K562 (cell line): ENCODE results near the gene MYO1H. TPM values are rescaled to one million over a fixed set of nuclear protein-coding genes. Genes with fewer than 3 reads are reported as not detected.

Experiments used
- ATAC-seq: fragments of 200-7000 bp; cut with Tn5 transposase; 3 replicates; pipeline ENCODE4 v1.9.1; 2020; ENCODE audit warnings: moderate library complexity
- BruUV-seq: library from RNA; stranded (reverse); fragments of 400-500 nt; replicated peaks from 2 replicates; lab custom pipeline; 2021; lab: Mats Ljungman, UMichigan
- CTCF ChIA-PET: fragments of 300-600 bp; formaldehyde crosslinking; extraction: SDS; loops from one replicate; lab custom pipeline; 2021; ENCODE audit warnings: low intra/inter-chr PET ratio; lab: Yijun Ruan, JAX
- POLR2A ChIA-PET: fragments of 300-600, 350-650 bp; sonication (Branson Sonifier 250); formaldehyde crosslinking; extraction: SDS; loops from one replicate; lab custom pipeline; 2021; ENCODE audit warnings: antibody characterized with exemption, inconsistent platforms; lab: Yijun Ruan, JAX
- DNase-seq, 4 experiments: peaks; one replicate each; pipeline versions ENCODE4 v3.0.0 to v3.0.0-alpha.2; 2011 to 2018; ENCODE audit warnings: low spot score in 3 of 4, mixed read lengths in 3 of 4; ENCODE audit errors: extremely low read depth in 1 of 4
- FAIRE-seq: peaks from 2 replicates; lab custom pipeline; 2011; peaks lifted over from hg19 to GRCh38; lab: Jason Lieb, UNC
- H2AFZ ChIP-seq: 2 replicates; pipeline ENCODE4 v1.6.0; 2011; ENCODE audit warnings: low read depth, low read length, control low read depth, inconsistent platforms
- H3K27ac ChIP-seq: fragments of 200-600 bp; 3 replicates; pipeline ENCODE4 v1.8.0; 2011; ENCODE audit warnings: low read depth, mild to moderate bottlenecking, control low read depth, inconsistent platforms, low read length, moderate library complexity, mixed read lengths; ENCODE audit errors: extremely low read depth
- H3K27me3 ChIP-seq, 2 experiments: fragments of 300-600 bp in 1 of 2; 2 replicates in 1 of 2; 3 replicates in 1 of 2; pipeline versions ENCODE4 v1.6.0 to v1.8.0; 2011; ENCODE audit warnings: inconsistent platforms in 2 of 2, low read length in 2 of 2, mild to moderate bottlenecking in 1 of 2, mixed read lengths in 1 of 2, moderate library complexity in 1 of 2; ENCODE audit not compliant: control insufficient read depth in 2 of 2, insufficient read depth in 2 of 2
- H3K36me3 ChIP-seq: fragments of 300-600 bp; 3 replicates; pipeline ENCODE4 v1.8.0; 2011; ENCODE audit warnings: mild to moderate bottlenecking, low read length, inconsistent platforms; ENCODE audit not compliant: control insufficient read depth, insufficient read depth
- H3K4me1 ChIP-seq, 2 experiments: fragments of 200-600 bp in 1 of 2; replicated peaks in 1 of 2; 2 replicates in 1 of 2; 3 replicates in 1 of 2; pipeline versions ENCODE4 v1.5.1 to v1.8.0; 2011; ENCODE audit warnings: inconsistent platforms in 2 of 2, low read length in 2 of 2, mild to moderate bottlenecking in 1 of 2, mixed read lengths in 1 of 2, moderate library complexity in 1 of 2; ENCODE audit not compliant: control insufficient read depth in 2 of 2, insufficient read depth in 2 of 2
- H3K4me2 ChIP-seq: 2 replicates; pipeline ENCODE4 v1.6.1; 2011; ENCODE audit warnings: low read length, control low read depth, inconsistent platforms, mixed read lengths; ENCODE audit not compliant: insufficient read depth
- H3K4me3 ChIP-seq: fragments of 200-600 bp; sonication (generic), shearing (Covaris generic); 2 replicates; pipeline ENCODE4 v1.5.1; 2016; ENCODE audit warnings: control low read depth, inconsistent platforms
- H3K79me2 ChIP-seq: fragments of 200-600 bp; 3 replicates; pipeline ENCODE4 v1.8.0; 2011; ENCODE audit warnings: low read length, inconsistent platforms; ENCODE audit not compliant: control insufficient read depth, insufficient read depth
- H3K9ac ChIP-seq, 2 experiments: 2 replicates each; pipeline versions ENCODE4 v1.6.0 to v1.6.1; 2011; ENCODE audit warnings: low read depth in 2 of 2, low read length in 2 of 2, control low read depth in 1 of 2, inconsistent platforms in 1 of 2, mild to moderate bottlenecking in 1 of 2, mixed read lengths in 1 of 2; ENCODE audit not compliant: insufficient read depth in 1 of 2
- H3K9me1 ChIP-seq: one replicate; pipeline ENCODE4 v1.6.0; 2011; ENCODE audit warnings: inconsistent platforms, mild to moderate bottlenecking, low read length, moderate library complexity; ENCODE audit not compliant: control insufficient read depth, insufficient read depth
- H3K9me3 ChIP-seq: replicated peaks from 2 replicates; pipeline ENCODE4 v1.5.1; 2011; ENCODE audit warnings: low read depth, low read length, inconsistent platforms; ENCODE audit not compliant: control insufficient read depth, insufficient read depth
- H4K20me1 ChIP-seq: replicated peaks from 2 replicates; pipeline ENCODE4 v1.6.1; 2011; ENCODE audit warnings: low read length, inconsistent platforms, mixed read lengths; ENCODE audit not compliant: control insufficient read depth, insufficient read depth
- C11orf30 ChIP-seq: fragments of 450-650 bp; IDR thresholded peaks from 2 replicates; pipeline ENCODE4 v1.6.1; 2016; ENCODE audit warnings: low read depth, mild to moderate bottlenecking
- HSF4 ChIP-seq: fragments of 250-450 bp; sonication (Bioruptor Pico); IDR thresholded peaks from 2 replicates; pipeline ENCODE4 v2.1.2; 2022; ENCODE audit warnings: mild to moderate bottlenecking, moderate library complexity, borderline replicate concordance
- KLF6 ChIP-seq: fragments of 250-450 bp; sonication (Bioruptor Pico); IDR thresholded peaks from 2 replicates; pipeline ENCODE4 v1.4.0; 2020; ENCODE audit warnings: mild to moderate bottlenecking, moderate library complexity, borderline replicate concordance
- NFXL1 ChIP-seq: fragments of 450-650 bp; formaldehyde crosslinking; IDR thresholded peaks from 2 replicates; pipeline ENCODE4 v1.4.0; 2021; ENCODE audit warnings: mild to moderate bottlenecking
- SOX6 ChIP-seq: fragments of 450-650 bp; IDR thresholded peaks from 2 replicates; pipeline ENCODE4 v1.6.1; 2014; ENCODE audit warnings: mild to moderate bottlenecking
- TCF3 ChIP-seq: sonication (generic); formaldehyde crosslinking; IDR thresholded peaks from 2 replicates; pipeline ENCODE4 v1.4.0; 2020; ENCODE audit warnings: mild to moderate bottlenecking, missing genetic modification reagents
- TEAD4 ChIP-seq, 2 experiments: sonication (generic) in 1 of 2; formaldehyde crosslinking in 1 of 2; IDR thresholded peaks; 2 replicates each; pipeline versions ENCODE4 v1.6.1 to v1.8.0; 2012 to 2022; ENCODE audit warnings: borderline replicate concordance in 1 of 2, inconsistent platforms in 1 of 2, low read length in 1 of 2, mild to moderate bottlenecking in 1 of 2, missing genetic modification reagents in 1 of 2
- TRIM24 ChIP-seq, 2 experiments: fragments of 450-650 bp; IDR thresholded peaks; 2 replicates each; pipeline ENCODE4 v1.6.1; 2016
- ZNF24 ChIP-seq: fragments of 450-650 bp; IDR thresholded peaks from 2 replicates; pipeline ENCODE4 v1.6.1; 2016
- ZNF57 ChIP-seq: fragments of 450-650 bp; formaldehyde crosslinking; IDR thresholded peaks from 2 replicates; pipeline ENCODE4 v1.4.0; 2020; ENCODE audit warnings: mild to moderate bottlenecking, moderate library complexity
- ZNF707 ChIP-seq: fragments of 250-450 bp; sonication (Bioruptor Pico); conservative IDR thresholded peaks from 2 replicates; pipeline ENCODE4 v1.8.0; 2022; ENCODE audit warnings: inconsistent platforms, mild to moderate bottlenecking, moderate library complexity
- WGBS: fragments of 100-300 bp; shearing (Covaris generic); methylation state at CpG from one replicate; pipeline ENCODE4 v1.1.6; 2016; ENCODE audit warnings: low coverage, mixed read lengths; ENCODE audit not compliant: insufficient coverage; ENCODE audit errors: missing lambda C conversion rate; 5-methylcytosine and 5-hydroxymethylcytosine counted together
- in situ Hi-C: fragments of 300-500 bp; cut with MboI; formaldehyde crosslinking; loops from 4 replicates; pipeline ENCODE4 v1.15.0; 2018; ENCODE audit warnings: inconsistent platforms, mixed read lengths
- intact Hi-C: fragments of 100-400 bp; cut with micrococcal nuclease; formaldehyde crosslinking; loops from 2 replicates; pipeline ENCODE4 v1.14.2; 2022
- polyA plus RNA-seq, 8 experiments: library from polyadenylated mRNA; depleted of rRNA in 4 of 8; stranded (reverse) in 5 of 8; unstranded in 3 of 8; fragments of >200 nt; fragmentation: Nextera tagmentation in 2 of 8; fragmentation: Illumina TruSeq in 1 of 8; extraction: Ambion mirVana in 2 of 8; extraction: Trizol in 1 of 8; gene quantifications; 2 replicates each; pipeline versions ENCODE4 v1.2.1 to v1.2.3, GENCODE V29; 2011 to 2014; ENCODE audit warnings: inconsistent platforms in 1 of 8, missing spikeins in 1 of 8
- total RNA-seq, 7 experiments: library from RNA; depleted of rRNA in 6 of 7; stranded (reverse); fragments of >200 nt in 6 of 7; fragmentation: Illumina TruSeq in 2 of 7; extraction: Trizol in 2 of 7; gene quantifications; 2 replicates each; pipeline versions ENCODE4 v1.2.1 to v1.2.3, GENCODE V29; 2011 to 2021; ENCODE audit warnings: low replicate concordance in 1 of 7
- TF ChIP-seq, protein P1 (sequence below): fragments of 450-650 bp; IDR thresholded peaks from 2 replicates; pipeline ENCODE4 v1.6.1; 2016
- TF ChIP-seq, protein P2 (sequence below): fragments of 250-450 bp; sonication (Bioruptor Pico); IDR thresholded peaks from 2 replicates; pipeline ENCODE4 v1.4.0; 2020; ENCODE audit warnings: mild to moderate bottlenecking, moderate library complexity
- TF ChIP-seq, protein P3 (sequence below), 3 experiments: fragments of 200-800 bp in 1 of 3; fragments of 250-450 bp in 1 of 3; fragments of 450-650 bp in 1 of 3; sonication (Bioruptor Pico) in 1 of 3; sonication (Bioruptor generic) in 1 of 3; formaldehyde crosslinking in 1 of 3; IDR thresholded peaks; 2 replicates each; pipeline versions ENCODE4 v1.6.1 to v1.8.0; 2016 to 2022; ENCODE audit warnings: mild to moderate bottlenecking in 2 of 3, missing genetic modification characterization in 2 of 3, missing compliant biosample characterization in 1 of 3, moderate library complexity in 1 of 3
- TF ChIP-seq, protein P4 (sequence below): fragments of 250-450 bp; sonication (Bioruptor Pico); IDR thresholded peaks from 2 replicates; pipeline ENCODE4 v1.6.1; 2021; ENCODE audit warnings: mild to moderate bottlenecking

MYO1H gene
- total and polyA plus RNA-seq, 9 of the 15 experiments (the other 6 are each of a cell fraction or from before 2014, with no cell fraction given) = not detected

DNA sequence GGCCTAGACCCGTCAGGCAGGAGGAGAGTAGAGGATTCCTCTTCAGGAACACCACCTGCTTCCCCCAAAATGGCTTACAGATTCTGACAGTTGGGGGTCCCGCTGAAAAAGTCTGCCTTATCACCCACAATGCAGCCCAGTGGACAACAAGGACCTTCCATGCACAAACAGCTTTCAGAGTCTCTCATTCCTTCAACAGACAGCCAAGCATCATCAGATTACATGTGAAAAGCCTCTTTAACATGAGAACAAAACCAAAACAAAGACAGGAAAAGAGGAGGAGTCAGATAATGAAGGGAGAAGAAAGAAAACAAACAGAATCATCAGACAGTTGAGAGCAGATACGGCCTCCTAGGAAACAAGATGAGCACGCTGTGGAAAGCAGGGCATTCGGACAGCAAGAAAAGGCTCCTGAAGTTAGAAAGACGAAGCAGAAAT lies 111.1 kb downstream of the MYO1H start:
- intact Hi-C loops = no loop called here
- TF ChIP-seq C11orf30 (no peak), ZNF707 (CRISPR knock-in tag) (no peak), NFXL1 (CRISPR knock-in tag) (no peak), TEAD4 (IDR thresholded peaks at IDR 0.05; ENCODE audit: low read length) (no peak), TEAD4 (CRISPR knock-in tag; IDR thresholded peaks at IDR 0.05; ENCODE audit: borderline replicate concordance) (no peak), TRIM24 (IDR thresholded peaks at IDR 0.05) (no peak), ZNF57 (no peak), SOX6 (peak; percentile 66), TCF3 (CRISPR knock-in tag) (0 out of 2 replicates have a peak, but pooled peaks have one; percentile 7), ZNF24 (no peak), KLF6 (CRISPR knock-in tag) (no peak), HSF4 (no peak)
- TF ChIP-seq, protein P1, sequence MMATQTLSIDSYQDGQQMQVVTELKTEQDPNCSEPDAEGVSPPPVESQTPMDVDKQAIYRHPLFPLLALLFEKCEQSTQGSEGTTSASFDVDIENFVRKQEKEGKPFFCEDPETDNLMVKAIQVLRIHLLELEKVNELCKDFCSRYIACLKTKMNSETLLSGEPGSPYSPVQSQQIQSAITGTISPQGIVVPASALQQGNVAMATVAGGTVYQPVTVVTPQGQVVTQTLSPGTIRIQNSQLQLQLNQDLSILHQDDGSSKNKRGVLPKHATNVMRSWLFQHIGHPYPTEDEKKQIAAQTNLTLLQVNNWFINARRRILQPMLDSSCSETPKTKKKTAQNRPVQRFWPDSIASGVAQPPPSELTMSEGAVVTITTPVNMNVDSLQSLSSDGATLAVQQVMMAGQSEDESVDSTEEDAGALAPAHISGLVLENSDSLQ = 0 out of 2 replicates have a peak, but pooled peaks have one; percentile 9
- TF ChIP-seq, protein P2, sequence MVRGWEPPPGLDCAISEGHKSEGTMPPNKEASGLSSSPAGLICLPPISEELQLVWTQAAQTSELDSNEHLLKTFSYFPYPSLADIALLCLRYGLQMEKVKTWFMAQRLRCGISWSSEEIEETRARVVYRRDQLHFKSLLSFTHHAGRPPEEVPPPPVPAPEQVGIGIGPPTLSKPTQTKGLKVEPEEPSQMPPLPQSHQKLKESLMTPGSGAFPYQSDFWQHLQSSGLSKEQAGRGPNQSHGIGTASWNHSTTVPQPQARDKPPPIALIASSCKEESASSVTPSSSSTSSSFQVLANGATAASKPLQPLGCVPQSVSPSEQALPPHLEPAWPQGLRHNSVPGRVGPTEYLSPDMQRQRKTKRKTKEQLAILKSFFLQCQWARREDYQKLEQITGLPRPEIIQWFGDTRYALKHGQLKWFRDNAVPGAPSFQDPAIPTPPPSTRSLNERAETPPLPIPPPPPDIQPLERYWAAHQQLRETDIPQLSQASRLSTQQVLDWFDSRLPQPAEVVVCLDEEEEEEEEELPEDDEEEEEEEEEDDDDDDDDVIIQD (CRISPR knock-in tag) = no peak
- TF ChIP-seq, protein P3, sequence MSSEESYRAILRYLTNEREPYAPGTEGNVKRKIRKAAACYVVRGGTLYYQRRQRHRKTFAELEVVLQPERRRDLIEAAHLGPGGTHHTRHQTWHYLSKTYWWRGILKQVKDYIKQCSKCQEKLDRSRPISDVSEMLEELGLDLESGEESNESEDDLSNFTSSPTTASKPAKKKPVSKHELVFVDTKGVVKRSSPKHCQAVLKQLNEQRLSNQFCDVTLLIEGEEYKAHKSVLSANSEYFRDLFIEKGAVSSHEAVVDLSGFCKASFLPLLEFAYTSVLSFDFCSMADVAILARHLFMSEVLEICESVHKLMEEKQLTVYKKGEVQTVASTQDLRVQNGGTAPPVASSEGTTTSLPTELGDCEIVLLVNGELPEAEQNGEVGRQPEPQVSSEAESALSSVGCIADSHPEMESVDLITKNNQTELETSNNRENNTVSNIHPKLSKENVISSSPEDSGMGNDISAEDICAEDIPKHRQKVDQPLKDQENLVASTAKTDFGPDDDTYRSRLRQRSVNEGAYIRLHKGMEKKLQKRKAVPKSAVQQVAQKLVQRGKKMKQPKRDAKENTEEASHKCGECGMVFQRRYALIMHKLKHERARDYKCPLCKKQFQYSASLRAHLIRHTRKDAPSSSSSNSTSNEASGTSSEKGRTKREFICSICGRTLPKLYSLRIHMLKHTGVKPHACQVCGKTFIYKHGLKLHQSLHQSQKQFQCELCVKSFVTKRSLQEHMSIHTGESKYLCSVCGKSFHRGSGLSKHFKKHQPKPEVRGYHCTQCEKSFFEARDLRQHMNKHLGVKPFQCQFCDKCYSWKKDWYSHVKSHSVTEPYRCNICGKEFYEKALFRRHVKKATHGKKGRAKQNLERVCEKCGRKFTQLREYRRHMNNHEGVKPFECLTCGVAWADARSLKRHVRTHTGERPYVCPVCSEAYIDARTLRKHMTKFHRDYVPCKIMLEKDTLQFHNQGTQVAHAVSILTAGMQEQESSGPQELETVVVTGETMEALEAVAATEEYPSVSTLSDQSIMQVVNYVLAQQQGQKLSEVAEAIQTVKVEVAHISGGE (CRISPR knock-in tag; IDR thresholded peaks at IDR 0.05) = peak in 1 of 3 experiments; percentile 39; a peak in 1 of 6 replicates
- TF ChIP-seq, protein P4, sequence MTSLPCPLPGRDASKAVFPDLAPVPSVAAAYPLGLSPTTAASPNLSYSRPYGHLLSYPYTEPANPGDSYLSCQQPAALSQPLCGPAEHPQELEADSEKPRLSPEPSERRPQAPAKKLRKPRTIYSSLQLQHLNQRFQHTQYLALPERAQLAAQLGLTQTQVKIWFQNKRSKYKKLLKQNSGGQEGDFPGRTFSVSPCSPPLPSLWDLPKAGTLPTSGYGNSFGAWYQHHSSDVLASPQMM (CRISPR knock-in tag) = no peak
- Histone ChIP-seq H3K4me3 (no peak overlapping the region), H3K4me1 (peaks cover 34 to 41% of the 10 kb centered on the region in 2 experiments), H3K36me3 (peaks cover 63% of the 10 kb centered on the region), H3K27ac (no peak overlapping the region; the same call in 2 of the 3 replicates), H3K27me3 (no peaks in the 10 kb centered on the region), H3K9ac (no peak overlapping the region), H2AFZ (no peak overlapping the region), H3K9me3 (no peaks in the 10 kb centered on the region), H3K9me1 (no peaks in the 10 kb centered on the region), H4K20me1 (no peaks in the 10 kb centered on the region; the same call in 1 of the 2 replicates), H3K79me2 (peaks cover 39% of the 10 kb centered on the region), H3K4me2 (no peak overlapping the region)
- WGBS = 57% methylated on average over 6 of the region's 6 CpGs
- BruUV-seq = TSS peak; percentile 15
- no peak for DNase-seq
- POLR2A ChIA-PET = no interaction called here
- no peak for ATAC-seq
- in situ Hi-C loops = no loop called here
- CTCF ChIA-PET = no interaction called here
- FAIRE-seq = no peak
